PC-3 (cell line): ENCODE results near the gene ATOH8. TPM values are rescaled to one million over a fixed set of nuclear protein-coding genes. Genes with fewer than 3 reads are reported as not detected.

Experiments
- ATAC-seq: fragments of 200-7000 bp; cut with Tn5 transposase; 2 replicates; pipeline ENCODE4 v1.9.1; 2020; ENCODE audit warnings: mild to moderate bottlenecking, moderate library complexity
- BruUV-seq: library from RNA; stranded (reverse); fragments of 400-500 nt; replicated peaks from 2 replicates; lab custom pipeline; 2021; lab: Mats Ljungman, UMichigan
- CTCF ChIA-PET: fragments of 300-600 bp; sonication (Branson Sonifier 250); formaldehyde crosslinking; loops from one replicate; lab custom pipeline; 2022; ENCODE audit warnings: antibody characterized with exemption; lab: Charles Lee
- POLR2A ChIA-PET: fragments of 300-600 bp; sonication (Branson Sonifier 250); formaldehyde crosslinking; loops from one replicate; lab custom pipeline; 2022; ENCODE audit warnings: antibody characterized with exemption; ENCODE audit not compliant: unreplicated experiment; lab: Charles Lee
- DNase-seq: peaks from one replicate; pipeline ENCODE4 v3.0.0-alpha.2; 2015
- H2AFZ ChIP-seq: fragments of 300-600 bp; sonication (generic); 2 replicates; pipeline ENCODE4 v1.6.0; 2016; ENCODE audit warnings: antibody characterized with exemption, low read length
- H3F3A ChIP-seq: fragments of 300-600 bp; sonication (generic); one replicate; pipeline ENCODE4 v1.6.0; 2017; ENCODE audit warnings: antibody characterized with exemption, low read length, control low read depth, mild to moderate bottlenecking; ENCODE audit not compliant: unreplicated experiment
- H3K27ac ChIP-seq: fragments of 300-600 bp; sonication (generic); 2 replicates; pipeline ENCODE4 v1.5.1; 2016; ENCODE audit warnings: mild to moderate bottlenecking, low read length
- H3K27me3 ChIP-seq: fragments of 300-600 bp; sonication (generic); 2 replicates; pipeline ENCODE4 v1.6.1; 2016; ENCODE audit warnings: low read length, mixed read lengths
- H3K36me3 ChIP-seq: fragments of 300-600 bp; sonication (generic); 2 replicates; pipeline ENCODE4 v1.6.1; 2016; ENCODE audit warnings: low read depth, mixed run types, low read length, mixed read lengths
- H3K4me1 ChIP-seq: fragments of 300-600 bp; sonication (generic); 2 replicates; pipeline ENCODE4 v1.5.1; 2016; ENCODE audit warnings: low read length; ENCODE audit not compliant: insufficient read depth
- H3K4me2 ChIP-seq: fragments of 300-600 bp; sonication (generic); 2 replicates; pipeline ENCODE4 v1.6.0; 2016; ENCODE audit warnings: low read length
- H3K4me3 ChIP-seq: fragments of 300-600 bp; sonication (generic); 2 replicates; pipeline ENCODE4 v1.5.1; 2016; ENCODE audit warnings: mild to moderate bottlenecking, low read length, mixed read lengths
- H3K79me2 ChIP-seq: fragments of 300-600 bp; sonication (generic); 2 replicates; pipeline ENCODE4 v1.6.1; 2017; ENCODE audit warnings: low read length, mixed read lengths
- H3K9ac ChIP-seq: fragments of 300-600 bp; sonication (generic); 2 replicates; pipeline ENCODE4 v1.6.0; 2016; ENCODE audit warnings: mild to moderate bottlenecking, low read length
- H3K9me2 ChIP-seq: fragments of 300-600 bp; sonication (generic); replicated peaks from 2 replicates; pipeline ENCODE4 v1.6.1; 2016; ENCODE audit warnings: mixed run types, low read length, mixed read lengths
- H3K9me3 ChIP-seq: fragments of 300-600 bp; sonication (generic); 2 replicates; pipeline ENCODE4 v1.6.1; 2016; ENCODE audit warnings: low read length, mixed read lengths
- H4K20me1 ChIP-seq: fragments of 300-600 bp; sonication (generic); 2 replicates; pipeline ENCODE4 v1.6.1; 2016; ENCODE audit warnings: low read length, mixed read lengths
- EZH2 ChIP-seq: fragments of 300-600 bp; sonication (generic); IDR thresholded peaks from one replicate; pipeline ENCODE4 v1.6.1; 2017; ENCODE audit warnings: antibody characterized with exemption, mild to moderate bottlenecking, low read length; ENCODE audit not compliant: unreplicated experiment
- EZH2phosphoT487 ChIP-seq: fragments of 300-600 bp; sonication (generic); IDR thresholded peaks from 2 replicates; pipeline ENCODE4 v1.6.1; 2018; ENCODE audit warnings: mild to moderate bottlenecking, antibody characterized with exemption, low read length, borderline replicate concordance
- intact Hi-C: fragments of 100-400 bp; cut with micrococcal nuclease; formaldehyde crosslinking; loops from 2 replicates; pipeline ENCODE4 v1.9.0; 2023
- total RNA-seq: library from RNA; depleted of rRNA; stranded (reverse); fragments of >200 nt; gene quantifications from 2 replicates; pipeline ENCODE4 v1.2.3, GENCODE V29; 2014
- TF ChIP-seq, protein P1 (sequence below): fragments of 300-600 bp; sonication (generic); conservative IDR thresholded peaks from 2 replicates; pipeline ENCODE4 v1.5.1; 2017; ENCODE audit warnings: antibody characterized with exemption, low read depth, mild to moderate bottlenecking, low read length

ATOH8 gene
- total RNA-seq, 1 experiment from 2014 or later = 0.04 TPM

DNA sequence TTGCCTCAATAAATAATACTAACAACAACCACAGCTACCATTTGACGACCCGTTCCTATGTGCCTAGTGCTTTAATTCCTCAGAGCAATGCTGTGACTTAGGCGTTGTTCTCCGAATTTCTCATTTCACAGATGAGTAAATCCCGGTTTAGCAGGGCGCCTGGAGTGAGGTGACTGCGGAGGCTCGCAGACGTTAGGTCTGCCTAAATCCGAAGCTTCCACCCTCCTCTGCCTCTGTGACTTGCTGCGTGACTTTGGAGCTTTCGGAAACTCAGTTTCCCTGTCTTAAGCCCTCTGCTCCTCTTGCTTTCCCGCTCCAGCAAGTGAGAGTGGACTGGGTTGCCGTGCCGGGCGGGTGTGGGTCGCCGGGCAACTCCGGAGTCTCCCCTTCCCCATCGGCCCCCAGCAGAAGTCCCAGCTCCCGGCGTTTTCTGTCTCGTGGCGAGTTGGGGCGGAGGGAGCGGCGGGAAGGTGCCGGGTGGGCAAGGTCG is 711 bp upstream of the ATOH8 start:
- intact Hi-C loops = loop anchor here (5.0 kb wide), 1 partner anchor 44 kb away; no protein-coding TSS in a partner anchor
- Histone ChIP-seq H3K4me3 (no peak overlapping the region), H3K79me2 (no peaks in the 10 kb centered on the region), H3F3A (no peaks in the 10 kb centered on the region), H3K4me1 (peaks cover 6% of the 10 kb centered on the region), H2AFZ (no peak overlapping the region), H3K27ac (no peak overlapping the region), H3K9ac (no peak overlapping the region), H3K9me2 (no peaks in the 10 kb centered on the region), H3K9me3 (no peaks in the 10 kb centered on the region), H3K36me3 (no peaks in the 10 kb centered on the region), H3K27me3 (peaks cover 46% of the 10 kb centered on the region), H4K20me1 (no peaks in the 10 kb centered on the region), H3K4me2 (no peak overlapping the region)
- TF ChIP-seq EZH2phosphoT487 (no peak), EZH2 (no peak)
- TF ChIP-seq, protein P1, sequence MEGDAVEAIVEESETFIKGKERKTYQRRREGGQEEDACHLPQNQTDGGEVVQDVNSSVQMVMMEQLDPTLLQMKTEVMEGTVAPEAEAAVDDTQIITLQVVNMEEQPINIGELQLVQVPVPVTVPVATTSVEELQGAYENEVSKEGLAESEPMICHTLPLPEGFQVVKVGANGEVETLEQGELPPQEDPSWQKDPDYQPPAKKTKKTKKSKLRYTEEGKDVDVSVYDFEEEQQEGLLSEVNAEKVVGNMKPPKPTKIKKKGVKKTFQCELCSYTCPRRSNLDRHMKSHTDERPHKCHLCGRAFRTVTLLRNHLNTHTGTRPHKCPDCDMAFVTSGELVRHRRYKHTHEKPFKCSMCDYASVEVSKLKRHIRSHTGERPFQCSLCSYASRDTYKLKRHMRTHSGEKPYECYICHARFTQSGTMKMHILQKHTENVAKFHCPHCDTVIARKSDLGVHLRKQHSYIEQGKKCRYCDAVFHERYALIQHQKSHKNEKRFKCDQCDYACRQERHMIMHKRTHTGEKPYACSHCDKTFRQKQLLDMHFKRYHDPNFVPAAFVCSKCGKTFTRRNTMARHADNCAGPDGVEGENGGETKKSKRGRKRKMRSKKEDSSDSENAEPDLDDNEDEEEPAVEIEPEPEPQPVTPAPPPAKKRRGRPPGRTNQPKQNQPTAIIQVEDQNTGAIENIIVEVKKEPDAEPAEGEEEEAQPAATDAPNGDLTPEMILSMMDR = no peak
- BruUV-seq = no TSS peak
- ChIA-PET POLR2A (no interaction called here), CTCF (no interaction called here)
- no peak for ATAC-seq
- no peak for DNase-seq

DNA sequence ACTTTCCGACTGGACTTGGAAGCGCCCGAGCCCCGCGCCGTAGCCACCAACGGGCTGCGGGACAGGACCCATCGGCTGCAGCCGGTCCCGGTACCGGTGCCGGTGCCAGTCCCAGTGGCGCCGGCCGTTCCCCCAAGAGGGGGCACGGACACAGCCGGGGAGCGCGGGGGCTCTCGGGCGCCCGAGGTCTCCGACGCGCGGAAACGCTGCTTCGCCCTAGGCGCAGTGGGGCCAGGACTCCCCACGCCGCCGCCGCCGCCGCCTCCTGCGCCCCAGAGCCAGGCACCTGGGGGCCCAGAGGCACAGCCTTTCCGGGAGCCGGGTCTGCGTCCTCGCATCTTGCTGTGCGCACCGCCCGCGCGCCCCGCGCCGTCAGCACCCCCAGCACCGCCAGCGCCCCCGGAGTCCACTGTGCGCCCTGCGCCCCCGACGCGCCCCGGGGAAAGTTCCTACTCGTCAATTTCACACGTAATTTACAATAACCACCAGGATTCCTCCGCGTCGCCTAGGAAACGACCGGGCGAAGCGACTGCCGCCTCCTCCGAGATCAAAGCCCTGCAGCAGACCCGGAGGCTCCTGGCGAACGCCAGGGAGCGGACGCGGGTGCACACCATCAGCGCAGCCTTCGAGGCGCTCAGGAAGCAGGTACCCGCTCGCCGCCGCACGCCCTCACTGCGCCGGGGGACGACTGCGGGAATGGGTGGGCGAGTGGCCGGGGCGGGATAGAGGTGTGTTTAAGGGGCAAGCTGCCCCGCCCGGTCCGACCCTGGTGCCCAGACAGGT is 713 bp downstream of the ATOH8 start:
- peaks cover 44% of the 10 kb centered on the region for H3K27me3 ChIP-seq
- H3K79me2 ChIP-seq = no peaks in the 10 kb centered on the region
- no peaks in the 10 kb centered on the region for H3K9me3 ChIP-seq
- H3K9me2 ChIP-seq = no peaks in the 10 kb centered on the region
- no peaks in the 10 kb centered on the region for H3F3A ChIP-seq
- peak overlapping the region; percentile 67 for H3K4me3 ChIP-seq
- peak; percentile 11 for TF ChIP-seq EZH2
- TF ChIP-seq, protein P1 = no peak
- no peak; the same call in none of the 2 replicates for TF ChIP-seq EZH2phosphoT487
- H3K36me3 ChIP-seq = no peaks in the 10 kb centered on the region
- H4K20me1 ChIP-seq = no peaks in the 10 kb centered on the region
- no TSS peak for BruUV-seq
- DNase-seq (no peak), ATAC-seq (no peak)
- H3K4me1 ChIP-seq = peaks cover 6% of the 10 kb centered on the region
- CTCF ChIA-PET = interaction anchor here (0.9 kb wide), 1 partner anchor 60 kb away, joined by 6 read pairs; no protein-coding TSS in a partner anchor
- POLR2A ChIA-PET = no interaction called here
- H2AFZ ChIP-seq = peak overlapping the region; percentile 77
- intact Hi-C loops = loop anchor here (5.0 kb wide), 1 partner anchor 43 kb away; no protein-coding TSS in a partner anchor
- peak overlapping the region; percentile 89 for H3K4me2 ChIP-seq
- no peak overlapping the region for H3K27ac ChIP-seq
- H3K9ac ChIP-seq = no peak overlapping the region
